H9 (cell line): ENCODE data around the gene CCL26. TPM values are rescaled to one million over a fixed set of nuclear protein-coding genes. Genes with fewer than 3 reads are reported as not detected.

Source experiments
- DNase-seq: peaks from one replicate; pipeline ENCODE4 v3.0.0-alpha.2; 2017
- H2AFZ ChIP-seq: one replicate; pipeline ENCODE4 v1.6.1; 2013; ENCODE audit warnings: mild to moderate bottlenecking, low read length, control low read depth, moderate library complexity
- H2AK5ac ChIP-seq: 2 replicates; pipeline ENCODE4 v1.6.1; 2013; ENCODE audit warnings: low read length, control low read depth, mixed read lengths; ENCODE audit not compliant: insufficient read length
- H2BK120ac ChIP-seq: one replicate; pipeline ENCODE4 v1.6.1; 2013; ENCODE audit warnings: low read depth, mild to moderate bottlenecking, low read length, control low read depth, inconsistent platforms; ENCODE audit not compliant: poor library complexity, severe bottlenecking
- H2BK12ac ChIP-seq: 2 replicates; pipeline ENCODE4 v1.6.1; 2013; ENCODE audit warnings: low read length, control low read depth, mixed read lengths, low read depth; ENCODE audit not compliant: insufficient read length
- H2BK15ac ChIP-seq: 2 replicates; pipeline ENCODE4 v1.6.1; 2013; ENCODE audit warnings: low read depth, low read length, control low read depth
- H2BK20ac ChIP-seq: one replicate; pipeline ENCODE4 v1.6.1; 2013; ENCODE audit warnings: low read depth, mild to moderate bottlenecking, low read length, control low read depth, inconsistent platforms; ENCODE audit not compliant: poor library complexity, severe bottlenecking
- H2BK5ac ChIP-seq: 2 replicates; pipeline ENCODE4 v1.6.1; 2013; ENCODE audit warnings: low read length, control low read depth, mixed read lengths; ENCODE audit not compliant: insufficient read length
- H3K14ac ChIP-seq: 2 replicates; pipeline ENCODE4 v1.6.1; 2013; ENCODE audit warnings: low read length, control low read depth; ENCODE audit not compliant: insufficient read depth
- H3K18ac ChIP-seq: 2 replicates; pipeline ENCODE4 v1.6.1; 2013; ENCODE audit warnings: low read depth, mild to moderate bottlenecking, mixed read lengths, low read length, control low read depth; ENCODE audit not compliant: insufficient read length
- H3K23ac ChIP-seq: 2 replicates; pipeline ENCODE4 v1.6.1; 2013; ENCODE audit warnings: low read length, control low read depth, mixed read lengths, low read depth; ENCODE audit not compliant: insufficient read length
- H3K23me2 ChIP-seq: 2 replicates; pipeline ENCODE4 v1.6.1; 2013; ENCODE audit warnings: low read depth, mild to moderate bottlenecking, mixed read lengths, low read length, control low read depth; ENCODE audit not compliant: insufficient read length, poor library complexity, severe bottlenecking
- H3K27ac ChIP-seq: 2 replicates; pipeline ENCODE4 v1.5.1; 2013; ENCODE audit warnings: low read length, control low read depth, mixed read lengths, low read depth; ENCODE audit not compliant: insufficient read length
- H3K27me3 ChIP-seq: 2 replicates; pipeline ENCODE4 v1.6.1; 2013; ENCODE audit warnings: low read length, control low read depth, inconsistent platforms; ENCODE audit not compliant: insufficient read depth
- H3K4ac ChIP-seq: 2 replicates; pipeline ENCODE4 v1.6.1; 2013; ENCODE audit warnings: low read depth, mild to moderate bottlenecking, control low read depth, inconsistent platforms, low read length, moderate library complexity
- H3K4me1 ChIP-seq: 2 replicates; pipeline ENCODE4 v1.6.1; 2013; ENCODE audit warnings: low read length, control low read depth, inconsistent platforms; ENCODE audit not compliant: insufficient read depth
- H3K4me2 ChIP-seq: 2 replicates; pipeline ENCODE4 v1.6.1; 2013; ENCODE audit warnings: low read length, control low read depth, mixed read lengths; ENCODE audit not compliant: insufficient read length, insufficient read depth
- H3K56ac ChIP-seq: 2 replicates; pipeline ENCODE4 v1.6.1; 2013; ENCODE audit warnings: low read depth, mild to moderate bottlenecking, mixed read lengths, low read length, control low read depth; ENCODE audit not compliant: insufficient read length
- H3K79me1 ChIP-seq: 2 replicates; pipeline ENCODE4 v1.6.1; 2013; ENCODE audit warnings: low read depth, mild to moderate bottlenecking, moderate library complexity, low read length, control low read depth, inconsistent platforms; ENCODE audit not compliant: insufficient read depth, poor library complexity, severe bottlenecking
- H3K79me2 ChIP-seq: 2 replicates; pipeline ENCODE4 v1.6.1; 2013; ENCODE audit warnings: low read length, control low read depth, inconsistent platforms; ENCODE audit not compliant: insufficient read depth
- H3K9ac ChIP-seq: 2 replicates; pipeline ENCODE4 v1.6.1; 2013; ENCODE audit warnings: low read length, control low read depth, mixed read lengths; ENCODE audit not compliant: insufficient read length; ENCODE audit errors: extremely low read depth
- H3K9me3 ChIP-seq: one replicate; pipeline ENCODE4 v1.6.1; 2013; ENCODE audit warnings: low read depth, low read length, inconsistent platforms; ENCODE audit not compliant: control insufficient read depth
- H3T11ph ChIP-seq: one replicate; pipeline ENCODE4 v1.6.1; 2013; ENCODE audit warnings: mild to moderate bottlenecking, low read length, control low read depth, inconsistent platforms
- H4K20me1 ChIP-seq: one replicate; pipeline ENCODE4 v1.6.1; 2013; ENCODE audit not compliant: control insufficient read depth, insufficient read length, insufficient read depth
- H4K5ac ChIP-seq: 2 replicates; pipeline ENCODE4 v1.6.1; 2013; ENCODE audit warnings: low read depth, mild to moderate bottlenecking, mixed read lengths, low read length, control low read depth; ENCODE audit not compliant: insufficient read length
- H4K8ac ChIP-seq: replicated peaks from 2 replicates; pipeline ENCODE4 v1.6.1; 2013; ENCODE audit warnings: low read length, control low read depth, mixed read lengths, low read depth; ENCODE audit not compliant: insufficient read length
- H4K91ac ChIP-seq: 2 replicates; pipeline ENCODE4 v1.6.1; 2013; ENCODE audit warnings: low read depth, mild to moderate bottlenecking, moderate library complexity, mixed read lengths, low read length, control low read depth; ENCODE audit not compliant: insufficient read length
- H3K27ac Mint-ChIP-seq, 3 experiments: 2 replicates in 2 of 3; 3 replicates in 1 of 3; pipeline ENCODE4 v1.8.0; 2020 to 2021; ENCODE audit warnings: mixed read lengths in 3 of 3, mild to moderate bottlenecking in 1 of 3, moderate library complexity in 1 of 3
- H3K27me3 Mint-ChIP-seq: 2 replicates; pipeline ENCODE4 v1.8.0; 2021; ENCODE audit warnings: low read depth, mild to moderate bottlenecking, moderate library complexity, mixed read lengths
- H3K36me3 Mint-ChIP-seq, 3 experiments: 2 replicates in 2 of 3; 3 replicates in 1 of 3; pipeline ENCODE4 v1.8.0; 2020 to 2021; ENCODE audit warnings: low read depth in 3 of 3, mixed read lengths in 3 of 3; ENCODE audit not compliant: insufficient read depth in 1 of 3
- H3K4me1 Mint-ChIP-seq, 2 experiments: 2 replicates each; pipeline ENCODE4 v1.8.0; 2020; ENCODE audit warnings: mixed read lengths in 2 of 2
- H3K4me3 Mint-ChIP-seq, 2 experiments: 2 replicates in 1 of 2; 3 replicates in 1 of 2; pipeline ENCODE4 v1.8.0; 2020 to 2021; ENCODE audit warnings: mild to moderate bottlenecking in 2 of 2, mixed read lengths in 2 of 2, moderate library complexity in 1 of 2
- H3K9me3 Mint-ChIP-seq, 2 experiments: 2 replicates in 1 of 2; 3 replicates in 1 of 2; pipeline ENCODE4 v1.8.0; 2020; ENCODE audit warnings: mild to moderate bottlenecking in 2 of 2, mixed read lengths in 2 of 2, moderate library complexity in 1 of 2
- WGBS: extraction: QIAGEN DNeasy Blood & Tissue Kit; methylation state at CpG from one replicate; pipeline ENCODE4 v1.1.7; 2013; ENCODE audit warnings: missing lambda C conversion rate, low lambda C conversion rate, mixed read lengths; ENCODE audit not compliant: insufficient read length; ENCODE audit errors: extremely low coverage; 5-methylcytosine and 5-hydroxymethylcytosine counted together
- long read RNA-seq: library from polyadenylated mRNA; unstranded; transcript quantifications from one replicate; pipeline ENCODE4 v2.0.0, GENCODE V29; 2020
- total RNA-seq: library from RNA; stranded (reverse); gene quantifications from 2 replicates; pipeline ENCODE4 v1.2.1, GENCODE V29; 2021
- TF ChIP-seq, protein P1 (sequence below): fragments of 200-600 bp; sonication (generic); conservative IDR thresholded peaks from 3 replicates; pipeline ENCODE4 v1.8.0; 2021; ENCODE audit warnings: antibody characterized with exemption, mild to moderate bottlenecking

CCL26 gene
- 8.7 and 9.3 TPM in 2 replicates for total RNA-seq
- long read RNA-seq, partial matches to known transcripts, result 0 of 2 reads
- long read RNA-seq, other reads (novel, unspliced or antisense), result 2 of 2 reads

DNA sequence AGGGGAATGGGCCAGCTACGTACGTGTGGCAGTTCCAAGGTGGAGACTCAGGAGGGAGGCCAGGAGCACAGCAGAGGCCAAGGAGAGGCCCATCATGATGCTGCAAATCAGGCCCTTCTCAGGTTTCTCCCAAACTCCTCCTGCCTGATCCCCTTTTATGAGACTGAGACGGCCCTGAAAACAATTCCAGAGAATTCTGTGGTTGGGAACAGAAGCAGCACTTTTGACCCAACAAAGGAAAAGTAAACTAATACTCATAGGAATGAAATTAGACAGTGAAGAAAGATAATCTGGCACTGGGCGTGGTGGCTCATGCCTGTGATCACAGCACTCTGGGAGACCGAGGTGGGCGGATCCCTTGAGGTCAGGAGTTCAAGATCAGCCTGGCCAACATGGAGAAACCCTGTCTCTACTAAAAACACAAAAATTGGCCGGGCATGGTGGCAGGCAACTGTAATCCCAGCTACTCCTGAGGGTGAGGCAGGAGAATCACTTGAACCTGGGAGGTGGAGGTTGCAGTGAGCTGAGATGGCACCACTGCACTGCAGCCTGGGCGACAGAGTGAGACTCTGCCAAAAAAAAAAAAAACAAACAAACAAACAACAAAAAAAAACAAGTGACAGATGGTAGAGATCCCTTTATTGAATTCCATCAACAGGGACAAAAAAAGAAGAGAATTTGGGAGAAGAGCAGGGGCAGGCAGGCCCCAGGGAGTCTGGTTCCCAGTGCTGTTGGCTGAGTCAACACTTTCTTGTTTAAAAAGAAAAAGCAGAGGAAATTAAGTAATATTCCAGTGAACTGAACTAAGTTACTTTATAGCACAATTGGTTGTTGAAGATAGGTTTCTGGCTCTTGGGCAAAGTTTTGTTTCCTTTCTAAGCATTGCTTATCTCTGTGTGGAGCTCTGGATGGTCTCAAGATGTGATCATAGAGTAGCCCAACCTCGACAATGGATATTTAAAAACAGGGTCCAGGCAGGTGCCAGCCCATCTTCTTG lies at the start of gene CCL26:
Gene CCL26 (minus strand): TSS at position 131 of the 997 bp plus-strand sequence. CDS start 35 bp downstream, at position 96.
- no peak within 1 kb of the TSS for H3K14ac ChIP-seq
- H2BK12ac ChIP-seq, result no peak within 1 kb of the TSS
- H3K9me3 ChIP-seq, result no peaks in the 10 kb centered on the region
- H3K4me1 Mint-ChIP-seq, result peaks cover 6 to 7% of the 10 kb centered on the region in 2 experiments
- H3K9ac ChIP-seq, result no peak within 1 kb of the TSS
- peaks cover 0 to 3% (median 0%) of the 10 kb centered on the region in 3 experiments; a peak in 1 of 7 replicates for H3K36me3 Mint-ChIP-seq
- H3K27me3 ChIP-seq, result no peaks in the 10 kb centered on the region
- TF ChIP-seq, protein P1, sequence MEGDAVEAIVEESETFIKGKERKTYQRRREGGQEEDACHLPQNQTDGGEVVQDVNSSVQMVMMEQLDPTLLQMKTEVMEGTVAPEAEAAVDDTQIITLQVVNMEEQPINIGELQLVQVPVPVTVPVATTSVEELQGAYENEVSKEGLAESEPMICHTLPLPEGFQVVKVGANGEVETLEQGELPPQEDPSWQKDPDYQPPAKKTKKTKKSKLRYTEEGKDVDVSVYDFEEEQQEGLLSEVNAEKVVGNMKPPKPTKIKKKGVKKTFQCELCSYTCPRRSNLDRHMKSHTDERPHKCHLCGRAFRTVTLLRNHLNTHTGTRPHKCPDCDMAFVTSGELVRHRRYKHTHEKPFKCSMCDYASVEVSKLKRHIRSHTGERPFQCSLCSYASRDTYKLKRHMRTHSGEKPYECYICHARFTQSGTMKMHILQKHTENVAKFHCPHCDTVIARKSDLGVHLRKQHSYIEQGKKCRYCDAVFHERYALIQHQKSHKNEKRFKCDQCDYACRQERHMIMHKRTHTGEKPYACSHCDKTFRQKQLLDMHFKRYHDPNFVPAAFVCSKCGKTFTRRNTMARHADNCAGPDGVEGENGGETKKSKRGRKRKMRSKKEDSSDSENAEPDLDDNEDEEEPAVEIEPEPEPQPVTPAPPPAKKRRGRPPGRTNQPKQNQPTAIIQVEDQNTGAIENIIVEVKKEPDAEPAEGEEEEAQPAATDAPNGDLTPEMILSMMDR, result no peak
- no peaks in the 10 kb centered on the region for H4K20me1 ChIP-seq
- H2BK5ac ChIP-seq, result no peak within 1 kb of the TSS
- no peak within 1 kb of the TSS for H2AK5ac ChIP-seq
- no peak within 1 kb of the TSS for H4K91ac ChIP-seq
- H2BK20ac ChIP-seq, result no peak within 1 kb of the TSS
- peak within 1 kb of the TSS in 1 of 3 experiments; percentile 42; a peak in 2 of 7 replicates for H3K27ac Mint-ChIP-seq
- no peak within 1 kb of the TSS for H3K27ac ChIP-seq
- H2AFZ ChIP-seq, result no peak within 1 kb of the TSS
- no peaks in the 10 kb centered on the region for H3K79me2 ChIP-seq
- H3K79me1 ChIP-seq, result no peaks in the 10 kb centered on the region
- H4K5ac ChIP-seq, result no peak within 1 kb of the TSS
- H2BK120ac ChIP-seq, result no peak within 1 kb of the TSS
- H3K9me3 Mint-ChIP-seq, result peaks cover 0 to 1% of the 10 kb centered on the region in 2 experiments; a peak in 1 of 5 replicates
- no peaks in the 10 kb centered on the region for H3K4me1 ChIP-seq
- H2BK15ac ChIP-seq, result no peak within 1 kb of the TSS
- H3K23me2 ChIP-seq, result no peaks in the 10 kb centered on the region
- H3K27me3 Mint-ChIP-seq, result no peaks in the 10 kb centered on the region
- no peak for DNase-seq
- H3K56ac ChIP-seq, result no peak within 1 kb of the TSS
- H3K4me3 Mint-ChIP-seq, result no peak within 1 kb of the TSS
- no peak within 1 kb of the TSS for H3K18ac ChIP-seq
- no CpG with 5 or more reads among the region's 9 CpGs for WGBS
- H3K4ac ChIP-seq, result no peak within 1 kb of the TSS
- no peak within 1 kb of the TSS for H3K4me2 ChIP-seq
- H4K8ac ChIP-seq, result no peak within 1 kb of the TSS
- no peak within 1 kb of the TSS for H3K23ac ChIP-seq
- H3T11ph ChIP-seq, result no peak within 1 kb of the TSS
